NCI-H748 (cell line): Measurements from ENCODE around the gene PDK1.
"Not testable (repeated sequence)": the region's sequence is repeated elsewhere in the genome, so short reads cannot be mapped to it uniquely, and the experiment has no call there.

ENCODE experiments used
- DNase-seq: peaks from one replicate; lab custom pipeline; 2025; ENCODE audit not compliant: unreplicated experiment; lab: John Stamatoyannopoulos, UW

Gene PDK1

DNA sequence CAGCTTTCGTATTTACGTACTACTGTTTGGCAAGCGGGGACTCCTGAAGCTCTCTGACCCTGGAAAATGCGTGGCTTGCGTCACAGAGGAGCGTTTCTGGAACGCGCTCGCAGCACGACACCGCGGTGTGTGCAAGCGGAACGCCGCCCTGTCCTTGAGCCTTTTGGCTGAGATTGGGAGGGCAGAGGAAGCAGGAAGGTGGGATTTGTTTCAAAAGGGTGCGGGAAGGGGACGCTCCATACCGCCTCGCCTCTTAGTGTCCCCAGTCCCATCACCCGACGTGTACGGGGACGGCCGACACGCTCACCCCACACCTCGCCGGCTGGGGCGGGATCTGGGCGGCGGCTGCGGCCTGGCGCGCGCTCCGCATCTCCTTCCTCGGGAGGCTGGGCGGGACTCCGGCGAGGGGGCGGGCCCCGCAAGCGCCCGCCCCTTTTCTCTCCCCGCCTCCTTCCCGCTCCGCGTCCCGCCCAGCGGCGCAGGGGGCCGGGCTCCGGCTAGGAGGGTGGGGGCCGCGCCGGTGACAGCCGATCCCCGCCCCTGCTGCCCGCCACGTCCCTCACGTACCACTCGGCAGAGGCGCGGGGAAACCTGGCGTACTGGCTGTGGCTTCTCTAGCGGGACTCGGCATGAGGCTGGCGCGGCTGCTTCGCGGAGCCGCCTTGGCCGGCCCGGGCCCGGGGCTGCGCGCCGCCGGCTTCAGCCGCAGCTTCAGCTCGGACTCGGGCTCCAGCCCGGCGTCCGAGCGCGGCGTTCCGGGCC lies at the start of gene PDK1:
Gene PDK1 (plus strand): TSS at position 569 of the 762 bp plus-strand sequence. CDS start 61 bp downstream, at position 630.
- peak; percentile 92 for DNase-seq

DNA sequence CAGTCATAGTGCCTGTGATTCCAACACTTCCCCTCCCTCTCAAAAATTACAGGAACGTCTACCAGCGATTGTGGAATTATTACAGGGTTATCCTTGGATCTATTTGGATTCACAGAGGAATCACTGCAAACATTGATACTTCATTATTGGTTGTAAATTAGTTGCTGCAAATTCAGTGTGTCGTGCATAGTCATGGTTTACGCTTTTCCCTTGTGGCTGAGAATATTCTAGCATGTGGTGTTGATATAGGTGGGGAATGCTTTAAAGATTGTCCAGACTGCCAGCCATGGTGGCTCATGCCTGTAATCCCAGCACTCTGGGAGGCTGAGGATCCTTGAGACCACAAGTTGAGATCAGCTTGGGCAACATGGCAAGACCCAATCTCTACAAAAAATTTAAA lies 48.7 kb upstream of the PDK1 start:
- no peak for DNase-seq

DNA sequence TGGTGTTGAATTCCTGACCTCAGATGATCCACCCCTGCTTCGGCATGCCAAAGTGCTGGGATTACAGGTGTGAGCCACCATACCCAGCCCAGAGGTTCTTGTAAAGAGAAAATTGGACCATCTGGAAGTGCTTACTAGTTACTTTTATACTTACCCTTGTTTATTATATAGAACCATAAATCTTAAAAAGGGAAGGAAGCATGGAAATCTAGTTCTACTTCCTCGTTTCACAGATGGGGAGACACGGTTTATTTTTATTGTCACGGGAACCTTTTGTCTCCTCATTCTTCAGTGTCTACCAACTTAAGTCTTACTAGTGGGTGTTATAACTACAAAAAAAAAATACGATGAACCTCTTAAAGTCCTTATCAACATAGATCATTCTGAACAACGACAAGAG lies 45.8 kb upstream of the PDK1 start:
- no peak for DNase-seq

DNA sequence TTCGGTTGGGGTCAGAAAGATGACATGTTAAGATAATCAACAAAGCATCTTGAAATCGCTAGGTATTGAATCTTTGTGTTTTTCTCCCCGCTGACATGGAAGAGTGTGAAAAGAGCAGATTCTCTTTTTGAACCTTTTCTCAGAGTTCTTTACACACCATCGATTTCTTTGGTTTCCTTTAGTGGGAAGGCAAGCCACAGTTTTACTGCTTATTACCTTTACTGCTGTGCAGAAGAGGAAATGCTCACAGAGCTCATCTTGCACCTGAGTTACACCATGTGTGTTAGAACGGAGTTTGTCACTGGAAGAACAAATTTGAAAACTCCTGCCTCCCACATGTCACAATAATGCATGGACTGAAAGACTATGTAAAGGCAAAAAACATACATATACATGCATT lies 45.3 kb upstream of the PDK1 start:
- DNase-seq = no peak

DNA sequence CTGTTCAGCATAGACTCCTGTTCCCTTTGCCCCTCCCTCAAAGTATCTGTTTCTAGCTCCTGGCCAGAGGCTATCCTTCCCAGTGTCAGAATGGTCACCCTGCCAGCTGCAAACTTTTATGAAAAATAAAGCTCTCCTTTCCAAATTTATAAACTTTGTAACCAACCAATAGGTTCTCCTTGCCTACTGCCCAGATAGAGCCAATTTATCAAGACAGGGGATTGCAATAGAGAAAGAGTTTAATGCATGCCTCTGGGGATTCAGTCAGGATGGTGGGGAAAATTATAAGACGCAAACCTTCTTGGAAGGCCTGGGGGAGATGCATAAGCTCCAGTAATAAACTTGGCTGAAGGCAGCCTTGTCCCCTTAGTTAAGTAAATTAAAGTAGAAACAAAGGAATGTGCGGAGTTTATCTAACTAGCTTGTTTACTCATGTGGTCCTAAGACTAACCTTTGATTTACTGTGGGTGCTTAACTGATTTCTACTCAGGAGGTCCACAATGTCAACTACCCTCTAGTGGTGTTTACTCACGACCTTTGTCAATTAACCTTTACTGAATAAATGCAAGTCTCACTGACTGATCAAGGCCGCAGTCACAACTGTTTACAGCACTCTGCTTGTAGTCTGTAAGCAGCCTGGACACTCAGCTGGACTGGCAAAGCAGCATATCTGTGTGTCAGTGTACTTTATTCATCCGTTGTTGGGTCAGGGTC lies 42.9 kb upstream of the PDK1 start:
- no peak for DNase-seq

DNA sequence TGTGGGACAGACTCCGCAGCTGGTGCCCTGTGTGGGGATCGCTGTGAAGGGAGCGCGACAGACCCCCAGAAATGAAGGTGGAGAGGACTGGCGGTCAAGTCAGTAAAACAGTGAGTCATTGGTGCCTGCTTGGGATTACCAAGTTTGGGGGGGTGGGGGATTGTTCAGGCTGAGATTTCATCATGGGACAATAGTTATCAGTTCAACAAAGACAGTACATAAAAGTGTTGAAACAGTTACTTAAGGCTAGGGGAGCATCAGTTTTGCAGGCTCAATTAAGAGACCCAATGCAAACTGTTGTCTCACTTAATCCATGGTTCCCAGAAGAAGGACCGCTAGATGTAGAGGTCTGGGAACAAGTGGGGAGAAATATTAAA lies 42.4 kb upstream of the PDK1 start:
- no peak for DNase-seq

DNA sequence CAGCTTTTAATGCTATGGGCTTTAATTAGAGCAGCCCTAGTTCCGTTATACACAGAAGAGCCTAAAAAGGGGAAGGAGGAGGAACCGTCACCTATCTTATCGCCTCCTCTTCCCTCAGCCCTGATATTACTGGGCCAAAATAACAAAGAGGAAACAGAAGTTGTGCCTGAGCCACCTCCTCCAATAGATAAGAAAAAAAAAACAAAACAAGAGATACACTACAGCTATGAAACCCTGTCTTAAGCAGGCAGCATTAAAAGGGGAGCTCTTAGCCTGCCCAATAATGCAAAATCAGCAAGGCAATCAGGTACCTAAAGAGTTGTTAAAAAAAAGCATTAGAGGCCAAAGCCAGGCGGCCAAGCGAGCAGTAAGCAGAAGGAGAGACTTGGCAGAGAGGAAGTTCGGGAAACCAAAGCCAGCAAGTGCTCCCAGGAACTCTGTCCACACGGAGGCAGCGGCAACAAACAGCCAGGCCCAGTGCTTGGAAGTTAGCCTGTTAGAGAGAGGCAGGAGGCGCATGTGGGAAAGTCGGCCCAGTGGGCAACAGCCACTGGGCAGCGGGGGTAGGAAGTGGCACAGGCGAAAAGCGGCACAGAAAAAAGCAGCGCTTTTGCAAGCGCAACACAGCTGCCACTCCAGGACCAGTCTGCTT lies 41.8 kb upstream of the PDK1 start:
- DNase-seq = no peak

DNA sequence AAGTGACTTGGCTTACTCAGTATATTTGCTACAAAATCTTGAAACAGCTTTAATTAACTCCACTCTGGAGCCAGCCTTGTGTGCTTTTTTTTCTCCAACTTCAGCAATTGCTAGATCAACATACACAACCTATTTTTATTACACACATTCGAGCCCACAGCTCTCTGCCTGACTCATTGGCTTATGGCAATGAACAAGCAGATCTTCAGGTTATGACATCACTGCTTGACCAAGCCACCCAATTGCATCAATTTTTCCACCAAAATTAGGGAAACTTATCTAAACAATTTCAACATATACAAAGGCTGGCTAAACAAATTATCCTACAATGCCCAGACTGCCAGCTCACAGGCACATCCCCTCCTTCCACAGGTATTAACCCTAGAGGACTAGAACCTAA lies 39.6 kb upstream of the PDK1 start:
- DNase-seq = no peak

DNA sequence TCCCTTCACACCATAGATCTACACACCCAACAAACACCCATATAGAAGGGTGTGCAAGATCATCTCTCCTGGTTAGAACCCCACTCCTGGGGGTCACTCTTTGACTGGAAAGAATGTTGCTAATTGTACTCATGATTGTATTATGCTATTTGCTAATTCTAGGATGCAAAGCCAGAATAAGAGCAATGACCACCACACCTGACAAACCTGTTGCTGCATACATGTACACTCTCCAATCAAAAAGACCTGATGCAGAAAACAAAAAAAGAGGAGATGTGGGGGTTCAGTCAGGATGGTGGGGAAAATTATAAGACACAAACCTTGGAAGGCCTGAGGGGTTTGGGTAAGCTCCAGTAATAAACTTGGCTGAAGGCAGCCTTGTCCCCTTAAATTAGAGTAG lies 36.9 kb upstream of the PDK1 start:
- DNase-seq = no peak

DNA sequence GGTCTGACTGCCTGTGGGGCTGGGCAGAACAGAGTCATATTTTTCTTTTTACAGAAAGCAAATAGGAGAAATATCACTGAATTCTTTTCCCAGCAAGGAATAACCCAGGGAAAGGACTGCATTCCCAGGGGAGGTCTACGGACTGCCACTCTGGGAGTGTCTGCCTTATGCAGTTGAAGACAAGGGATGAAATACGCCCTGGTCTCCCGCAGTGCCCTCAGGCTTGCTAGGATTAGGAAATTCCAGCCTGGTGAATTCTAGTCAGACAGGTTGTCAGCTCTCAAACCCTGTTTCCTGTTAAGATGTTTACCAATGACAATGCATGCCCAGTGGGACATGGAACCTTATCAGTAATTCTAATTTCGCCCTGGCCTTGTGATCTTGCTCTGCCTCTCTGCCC lies 30.3 kb upstream of the PDK1 start:
- peak; percentile 8 for DNase-seq

DNA sequence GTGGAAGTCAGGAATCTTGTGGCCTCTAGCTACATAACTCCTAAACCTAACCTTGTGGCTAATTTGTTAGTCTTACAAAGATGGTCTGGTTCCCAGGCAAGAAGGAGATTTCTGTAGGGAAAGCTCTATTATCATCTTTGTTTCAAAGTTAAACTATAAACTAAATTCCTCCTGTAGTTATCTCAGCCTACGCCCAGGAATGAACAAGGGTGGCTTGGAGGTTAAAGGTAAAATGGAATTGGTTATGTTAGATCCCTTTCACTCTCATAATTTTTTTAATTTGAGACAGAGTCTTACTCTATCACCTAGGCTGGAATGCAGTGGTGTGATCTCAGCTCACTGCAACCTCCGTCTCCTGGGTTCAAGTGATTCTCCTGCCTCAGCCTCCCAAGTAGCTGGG lies 24.6 kb upstream of the PDK1 start:
- DNase-seq = no peak

DNA sequence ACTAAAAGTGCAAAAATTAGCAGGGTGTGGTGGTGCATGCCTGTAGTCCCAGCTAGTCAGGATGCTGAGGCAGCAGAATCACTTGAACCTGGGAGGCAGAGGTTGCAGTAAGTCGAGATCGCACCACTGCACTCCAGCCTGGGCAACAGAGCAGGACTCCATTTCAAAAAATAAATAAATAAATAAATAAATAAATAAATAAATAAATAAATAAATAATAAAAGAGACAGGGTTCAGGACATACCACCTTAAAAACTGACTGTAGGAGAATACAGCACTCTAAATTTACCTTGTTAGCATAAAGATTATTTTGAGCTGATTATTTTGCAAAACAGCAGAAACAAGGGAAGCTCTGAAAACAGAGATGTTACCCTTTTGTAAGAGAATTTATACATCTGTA lies 23.4 kb upstream of the PDK1 start:
- not testable (repeated sequence) for DNase-seq

DNA sequence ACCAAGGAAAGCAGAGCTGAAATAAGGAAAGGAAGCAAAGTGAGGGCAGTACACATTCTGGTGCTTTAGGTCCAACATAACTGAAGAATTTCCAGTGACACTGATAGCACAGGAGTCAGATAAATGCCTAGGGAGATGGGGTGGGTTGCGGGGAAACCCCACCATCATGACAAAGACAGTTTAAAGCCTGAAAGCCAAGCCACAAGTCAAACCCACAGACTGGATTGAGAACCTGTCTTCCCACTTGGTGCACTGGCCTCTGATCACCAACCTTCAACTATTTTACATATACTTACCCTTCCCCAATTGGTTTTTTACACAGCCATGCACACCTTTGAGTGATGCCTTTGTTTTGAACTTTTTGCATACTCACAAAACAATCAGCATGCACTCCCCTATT lies 22.2 kb upstream of the PDK1 start:
- DNase-seq = no peak

DNA sequence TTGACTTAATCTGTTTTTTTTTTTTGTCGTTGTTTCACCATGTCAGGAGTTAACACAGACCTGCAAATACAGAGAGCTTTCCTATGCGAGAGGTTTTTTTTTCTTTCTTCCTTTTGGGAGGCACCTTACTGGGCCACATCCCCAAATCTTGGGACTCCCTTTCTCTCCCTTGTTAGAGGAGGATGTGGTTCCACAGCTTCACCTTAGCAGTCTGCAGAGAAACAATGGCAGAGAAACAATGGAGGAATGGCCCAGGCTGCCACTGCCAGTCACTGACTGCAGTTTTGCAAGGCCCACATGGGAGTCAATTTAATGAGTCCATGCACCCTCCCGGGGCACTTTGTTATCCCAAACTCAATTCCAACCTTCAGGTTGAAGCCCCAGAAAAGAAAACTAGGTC lies 20.8 kb upstream of the PDK1 start:
- DNase-seq = no peak

DNA sequence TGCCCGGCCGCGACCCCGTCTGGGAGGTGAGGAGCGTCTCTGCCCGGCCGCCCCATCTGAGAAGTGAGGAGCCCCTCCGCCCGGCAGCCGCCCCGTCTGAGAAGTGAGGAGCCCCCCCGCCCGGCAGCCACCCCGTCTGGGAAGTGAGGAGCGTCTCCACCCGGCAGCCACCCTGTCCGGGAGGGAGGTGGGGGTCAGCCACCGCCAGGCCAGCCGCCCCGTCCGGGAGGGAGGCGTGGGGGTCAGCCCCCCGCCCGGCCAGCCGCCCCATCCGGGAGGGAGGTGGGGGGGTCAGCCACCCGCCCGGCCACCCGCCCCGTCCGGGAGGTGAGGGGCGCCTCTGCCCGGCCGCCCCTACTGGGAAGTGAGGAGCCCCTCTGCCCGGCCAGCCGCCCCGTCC lies 18.0 kb upstream of the PDK1 start:
- DNase-seq = not testable (repeated sequence)

DNA sequence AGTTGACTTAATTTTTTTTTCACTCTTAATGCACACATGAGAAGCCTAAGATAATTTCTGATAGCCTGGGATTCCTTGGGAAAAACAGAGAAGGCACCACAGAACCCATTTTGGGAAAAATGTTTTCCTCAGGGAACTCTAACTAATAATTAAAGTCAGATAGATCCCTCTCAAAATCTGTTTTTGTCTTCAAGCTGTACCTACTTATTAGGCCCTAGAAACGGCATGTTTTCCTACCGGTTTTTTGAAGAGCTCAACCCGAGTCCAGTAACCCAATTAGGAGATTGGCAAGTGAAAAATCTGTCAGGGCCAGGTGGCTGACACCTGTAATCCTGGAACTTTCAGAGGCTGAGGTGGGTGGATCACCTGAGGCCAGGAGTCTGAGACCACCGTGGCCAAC lies 16.1 kb upstream of the PDK1 start:
- no peak for DNase-seq

DNA sequence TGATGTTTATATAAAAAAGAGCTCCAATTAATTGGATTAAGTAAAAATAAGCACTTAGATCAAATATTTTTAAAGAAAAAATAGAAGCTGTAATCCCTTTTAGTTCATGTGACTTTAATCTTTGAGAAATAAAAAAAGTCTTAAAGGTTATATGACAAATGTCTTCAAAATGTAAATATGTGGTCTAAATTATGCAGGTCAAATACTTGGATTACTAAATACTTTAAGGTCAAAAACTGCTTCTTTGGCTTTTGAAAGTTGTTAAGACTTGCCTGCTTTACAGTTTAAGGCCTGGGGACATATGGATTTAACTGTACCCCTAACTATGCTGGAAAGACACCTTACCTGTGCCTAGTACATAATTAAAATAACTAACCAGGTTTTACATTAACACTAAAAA lies 15.5 kb upstream of the PDK1 start:
- DNase-seq = no peak

DNA sequence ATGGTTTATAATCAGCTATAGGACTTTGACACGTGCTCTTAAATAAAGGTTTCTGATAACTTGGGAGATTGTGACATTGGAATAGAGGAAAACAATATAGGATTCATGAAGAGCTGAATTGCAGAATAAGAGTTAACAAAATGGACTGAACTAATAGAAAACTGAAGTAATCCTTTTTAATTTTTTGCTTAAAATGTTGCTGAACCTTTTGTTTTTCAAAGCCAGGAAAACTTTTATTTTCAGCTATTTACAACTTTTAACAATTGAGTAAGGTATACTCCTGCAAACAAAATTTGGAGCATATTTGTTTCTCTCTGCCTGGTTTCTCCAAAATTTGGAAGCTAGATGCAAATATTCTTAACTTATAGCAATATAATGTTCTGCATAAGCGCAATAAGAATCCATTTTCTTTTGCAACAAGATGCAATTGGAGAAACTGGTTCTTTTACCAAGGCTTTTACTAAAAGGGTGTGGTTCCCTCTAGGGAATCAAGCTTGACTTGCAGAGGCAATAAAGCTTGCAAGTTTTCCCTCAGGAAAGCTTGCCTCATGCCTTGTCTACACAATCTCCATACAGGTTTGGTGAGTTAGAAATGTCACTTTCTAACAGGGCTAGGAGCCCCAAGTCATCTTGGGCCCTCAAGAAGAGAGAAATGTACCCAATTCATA lies 10.3 kb upstream of the PDK1 start:
- no peak for DNase-seq

DNA sequence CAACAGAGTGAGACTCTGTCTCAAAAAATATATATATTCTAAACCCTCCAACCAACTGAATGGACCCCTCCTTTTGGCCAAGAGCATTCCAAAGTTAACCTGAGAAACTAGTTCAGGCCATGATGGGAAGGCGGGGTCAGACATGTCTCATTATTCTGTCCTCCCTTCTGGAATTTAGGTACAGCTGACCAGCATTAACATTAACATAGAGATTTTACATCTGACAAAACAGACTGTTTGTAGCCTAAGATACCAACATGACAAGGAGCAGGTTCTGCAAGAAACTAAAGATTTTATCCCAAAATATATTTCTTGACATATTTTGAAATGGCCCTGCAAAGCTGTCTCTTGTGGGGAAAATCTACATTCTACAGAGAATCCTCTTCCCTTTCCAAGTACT lies 6.8 kb upstream of the PDK1 start:
- no peak for DNase-seq

DNA sequence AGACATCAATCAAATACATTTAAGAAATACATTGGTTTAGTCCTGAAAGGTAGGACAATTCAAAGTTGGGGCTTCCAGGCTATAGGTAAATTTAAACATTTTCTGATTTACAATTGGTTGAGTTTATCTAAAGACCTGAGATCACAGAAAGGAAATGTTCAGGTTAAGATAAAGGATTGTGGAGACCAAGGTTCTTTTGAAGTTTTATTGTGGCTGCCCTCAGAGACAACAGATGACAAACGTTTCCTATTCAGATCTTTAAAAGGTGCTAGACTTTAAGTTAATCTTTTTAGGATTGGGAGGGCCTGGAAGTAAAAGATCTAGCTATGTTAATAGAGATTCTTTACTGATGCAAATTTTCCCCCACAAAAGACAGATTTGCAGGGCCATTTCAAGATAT lies 6.1 kb upstream of the PDK1 start:
- not testable (repeated sequence) for DNase-seq

DNA sequence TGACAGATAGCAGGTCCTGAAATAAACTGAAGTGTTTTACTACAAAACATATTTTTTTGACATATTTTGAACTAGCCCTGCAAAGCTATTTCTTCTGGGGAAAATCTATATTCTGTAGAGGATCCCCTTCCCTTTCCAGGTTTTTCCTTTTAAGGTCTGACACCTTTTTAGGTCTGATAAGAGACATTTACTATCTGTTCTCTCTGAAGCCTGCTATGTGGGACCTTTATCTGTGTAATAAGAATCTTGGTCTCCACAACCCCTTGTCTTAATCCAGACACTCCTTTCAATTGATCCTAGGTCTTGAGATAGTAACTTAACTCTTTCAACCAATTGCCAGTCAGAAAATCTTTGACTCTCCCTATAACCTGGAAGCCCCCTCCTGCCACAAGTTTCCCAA lies 5.5 kb upstream of the PDK1 start:
- DNase-seq = no peak

DNA sequence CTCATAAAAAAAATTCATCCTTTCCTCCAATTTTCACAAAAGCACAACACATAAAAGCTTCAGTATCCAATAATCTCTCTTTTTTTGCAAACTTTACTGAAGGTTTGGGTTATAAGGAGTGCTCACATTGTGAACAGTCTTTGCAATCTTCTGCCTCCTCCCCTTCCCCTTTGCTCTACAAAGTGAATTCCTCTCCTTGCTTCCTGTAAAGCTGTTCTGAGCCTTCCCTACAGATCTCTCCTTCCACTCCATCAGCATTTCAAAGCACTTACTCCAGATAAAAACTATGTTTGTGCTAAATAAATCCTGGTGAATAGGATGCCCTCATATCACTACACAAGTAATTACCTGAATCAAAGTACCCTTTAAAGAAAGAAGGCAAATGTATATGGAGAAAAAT lies 4.6 kb upstream of the PDK1 start:
- DNase-seq = no peak
